Measurements from ENCODE around the gene TMEM176A.

The TMEM176A gene

DNA sequence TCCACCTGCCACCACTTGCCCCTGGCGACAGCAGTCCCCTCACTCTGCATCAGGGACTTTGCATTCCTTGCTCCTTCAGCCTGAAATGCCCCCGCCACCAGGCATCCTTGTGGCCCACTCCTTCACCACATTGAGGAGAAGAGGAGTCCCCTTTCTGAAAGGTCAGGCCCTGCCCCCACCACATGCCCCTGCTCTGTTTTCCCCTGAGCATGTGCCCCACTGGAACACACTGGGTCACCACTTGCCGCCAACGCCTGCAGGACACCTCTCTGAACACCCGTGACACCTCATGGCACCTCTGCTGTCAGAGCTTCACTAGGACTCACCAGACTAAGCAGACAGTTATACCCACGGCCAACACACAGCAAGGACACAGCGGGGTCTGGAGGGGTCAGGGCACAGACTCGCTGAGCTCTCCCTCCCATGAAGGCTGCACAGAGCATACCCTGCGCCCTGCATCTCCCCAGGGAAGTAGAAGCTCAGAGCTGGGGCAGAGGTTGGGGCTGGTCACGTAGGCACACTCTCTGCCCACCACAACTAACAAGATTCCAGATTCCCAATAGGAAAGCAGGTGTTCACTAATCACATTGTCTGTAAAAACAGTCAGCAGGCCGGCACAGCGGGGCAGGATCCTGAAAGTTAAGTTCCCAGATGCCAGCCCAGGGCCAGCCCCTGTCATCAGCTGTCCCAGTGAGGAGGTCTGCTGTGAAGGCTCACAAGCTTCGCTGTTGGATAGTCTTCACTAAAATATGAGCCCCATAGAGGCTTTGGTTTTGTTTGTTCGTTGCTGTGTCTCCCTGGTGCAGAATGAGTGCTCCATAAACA, 45.9 kb downstream of the TMEM176A start:
- H3K4me3 ChIP-seq (ENCODE audit: low read depth, low read length): no peak overlapping the region
- in situ Hi-C loops (cut with HindIII; ENCODE audit: low sequenced_read_pairs): no loop called here
- TF ChIP-seq, protein P1, sequence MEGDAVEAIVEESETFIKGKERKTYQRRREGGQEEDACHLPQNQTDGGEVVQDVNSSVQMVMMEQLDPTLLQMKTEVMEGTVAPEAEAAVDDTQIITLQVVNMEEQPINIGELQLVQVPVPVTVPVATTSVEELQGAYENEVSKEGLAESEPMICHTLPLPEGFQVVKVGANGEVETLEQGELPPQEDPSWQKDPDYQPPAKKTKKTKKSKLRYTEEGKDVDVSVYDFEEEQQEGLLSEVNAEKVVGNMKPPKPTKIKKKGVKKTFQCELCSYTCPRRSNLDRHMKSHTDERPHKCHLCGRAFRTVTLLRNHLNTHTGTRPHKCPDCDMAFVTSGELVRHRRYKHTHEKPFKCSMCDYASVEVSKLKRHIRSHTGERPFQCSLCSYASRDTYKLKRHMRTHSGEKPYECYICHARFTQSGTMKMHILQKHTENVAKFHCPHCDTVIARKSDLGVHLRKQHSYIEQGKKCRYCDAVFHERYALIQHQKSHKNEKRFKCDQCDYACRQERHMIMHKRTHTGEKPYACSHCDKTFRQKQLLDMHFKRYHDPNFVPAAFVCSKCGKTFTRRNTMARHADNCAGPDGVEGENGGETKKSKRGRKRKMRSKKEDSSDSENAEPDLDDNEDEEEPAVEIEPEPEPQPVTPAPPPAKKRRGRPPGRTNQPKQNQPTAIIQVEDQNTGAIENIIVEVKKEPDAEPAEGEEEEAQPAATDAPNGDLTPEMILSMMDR (IDR thresholded peaks at IDR 0.05; ENCODE audit: low read depth, low read length): no peak
- no peak for DNase-seq (ENCODE audit: low read depth, low spot score)

DNA sequence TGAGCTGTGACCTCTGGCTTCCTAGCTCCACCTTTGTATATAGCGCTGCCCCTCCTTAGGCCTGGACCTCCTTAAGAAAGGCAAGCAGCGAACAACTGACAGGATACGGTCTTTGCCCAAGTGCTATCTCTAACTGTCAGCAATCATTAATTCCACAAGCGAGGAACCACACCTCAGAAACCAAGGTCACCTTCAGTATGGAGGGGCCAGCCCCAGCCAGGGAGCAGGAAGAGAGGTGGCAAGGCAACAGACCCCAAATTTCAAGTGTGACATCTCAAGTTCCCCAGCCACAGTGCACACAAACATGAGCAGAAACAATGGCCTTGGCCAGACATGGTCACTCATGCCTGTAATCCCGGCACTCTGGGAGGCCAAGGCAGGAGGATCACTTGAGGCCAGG, 47.0 kb downstream of the TMEM176A start:
- in situ Hi-C loops (cut with HindIII; ENCODE audit: low sequenced_read_pairs): no loop called here
- DNase-seq (ENCODE audit: low read depth, low spot score): no peak
- TF ChIP-seq, protein P1 (IDR thresholded peaks at IDR 0.05; ENCODE audit: low read depth, low read length): no peak
- no peak overlapping the region for H3K4me3 ChIP-seq (ENCODE audit: low read depth, low read length)

DNA sequence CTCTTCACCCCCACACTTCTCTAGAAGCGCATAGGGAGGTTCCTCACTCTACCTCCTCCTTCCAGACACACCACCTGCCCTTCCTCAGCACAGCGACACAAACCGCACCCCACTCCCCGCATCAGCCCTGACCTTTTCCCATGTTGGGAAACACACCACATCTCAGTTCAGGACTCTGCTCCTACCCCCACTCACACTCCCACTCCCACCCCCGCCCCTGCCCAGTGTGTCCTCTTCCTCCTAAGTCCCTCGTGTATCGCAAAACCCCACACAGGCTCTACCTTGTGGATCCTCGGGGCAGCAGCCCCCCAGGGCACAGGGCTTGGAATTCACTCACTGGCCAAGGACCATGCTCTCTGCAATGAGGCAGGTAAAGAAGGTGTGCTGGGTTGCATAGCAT, 47.5 kb downstream of the TMEM176A start:
- in situ Hi-C loops (cut with HindIII; ENCODE audit: low sequenced_read_pairs): no loop called here
- TF ChIP-seq, protein P1 (IDR thresholded peaks at IDR 0.05; ENCODE audit: low read depth, low read length): no peak
- H3K4me3 ChIP-seq (ENCODE audit: low read depth, low read length): no peak overlapping the region
- no peak for DNase-seq (ENCODE audit: low read depth, low spot score)

DNA sequence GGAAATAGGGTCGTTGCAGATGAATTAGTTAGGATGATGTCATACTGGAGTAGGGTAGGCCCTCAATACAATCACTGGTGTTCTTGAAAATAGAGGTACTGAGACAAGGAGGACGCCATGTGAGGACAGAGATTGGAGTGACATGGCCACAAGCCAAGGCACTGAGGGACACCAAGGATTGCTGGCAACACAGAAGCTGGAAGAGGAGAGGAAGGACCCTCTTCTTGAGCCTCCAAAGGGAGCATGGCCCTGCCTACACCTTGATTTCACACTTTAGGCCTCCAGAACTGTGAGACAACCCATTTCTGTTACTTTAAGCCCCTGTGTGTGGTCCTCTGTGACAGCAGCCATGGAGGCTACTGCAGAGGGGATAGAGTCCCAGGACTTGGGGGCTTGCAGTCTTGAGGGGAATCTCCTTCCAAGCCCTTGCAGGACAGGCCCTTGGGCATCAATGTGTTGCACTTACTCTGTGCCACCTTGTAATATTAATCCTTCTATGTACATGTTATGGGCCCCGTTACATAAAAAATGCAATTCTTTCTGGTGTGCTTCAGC, 48.1 kb downstream of the TMEM176A start:
- DNase-seq (ENCODE audit: low read depth, low spot score): no peak
- TF ChIP-seq, protein P1 (IDR thresholded peaks at IDR 0.05; ENCODE audit: low read depth, low read length): no peak
- in situ Hi-C loops (cut with HindIII; ENCODE audit: low sequenced_read_pairs): no loop called here
- H3K4me3 ChIP-seq (ENCODE audit: low read depth, low read length): no peak overlapping the region

DNA sequence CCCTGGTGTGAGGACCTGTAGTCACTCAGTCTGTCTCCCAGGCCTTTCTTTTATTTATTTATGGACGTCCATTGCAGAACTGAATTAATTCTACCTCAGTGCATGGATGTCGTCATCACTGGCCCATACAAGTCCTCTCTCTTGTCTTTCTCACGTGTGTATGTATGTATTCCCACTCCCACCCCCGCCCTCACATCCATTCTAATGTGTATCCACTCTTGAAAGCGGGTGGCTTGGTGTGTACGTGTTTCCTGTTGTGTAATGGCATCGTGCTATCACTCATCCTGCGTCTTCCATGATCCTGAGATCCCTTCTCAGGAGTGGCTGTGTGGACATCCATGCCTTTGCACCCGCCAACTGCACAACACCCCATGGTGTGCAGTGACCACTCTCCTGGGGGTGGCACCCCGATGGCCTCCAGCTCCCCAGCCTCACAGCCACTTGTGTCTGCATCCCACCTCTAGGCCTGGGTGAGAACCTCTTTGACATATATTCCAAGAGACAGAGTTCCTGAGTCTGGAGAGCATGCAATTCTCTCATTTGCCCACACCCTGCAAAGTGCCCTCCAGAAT, 48.7 kb downstream of the TMEM176A start:
- TF ChIP-seq, protein P1 (IDR thresholded peaks at IDR 0.05; ENCODE audit: low read depth, low read length): no peak
- H3K4me3 ChIP-seq (ENCODE audit: low read depth, low read length): no peak overlapping the region
- in situ Hi-C loops (cut with HindIII; ENCODE audit: low sequenced_read_pairs): no loop called here
- DNase-seq (ENCODE audit: low read depth, low spot score): no peak

DNA sequence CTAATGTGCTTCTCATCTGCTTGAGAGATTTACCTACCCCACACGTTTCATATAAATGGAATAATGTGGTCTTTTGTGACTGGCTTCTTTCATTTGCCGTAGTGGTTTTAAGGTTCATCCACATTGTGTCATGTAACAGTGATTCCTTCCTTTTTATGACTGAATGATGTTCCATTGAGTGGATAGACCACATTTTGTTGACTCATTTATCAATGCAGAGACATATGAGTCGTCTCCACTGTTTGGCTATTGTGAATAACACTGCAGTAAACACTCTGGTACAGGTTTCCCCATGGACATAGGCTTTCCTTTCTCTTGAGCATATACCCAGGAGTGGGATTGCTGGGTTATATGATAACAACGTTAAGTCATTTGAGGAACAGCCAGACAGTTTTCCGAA, 49.7 kb downstream of the TMEM176A start:
- in situ Hi-C loops (cut with HindIII; ENCODE audit: low sequenced_read_pairs): no loop called here

More for the DNA sequence above, 49.7 kb downstream of the TMEM176A start:
- no peak for DNase-seq (ENCODE audit: low read depth, low spot score)
- no peak overlapping the region for H3K4me3 ChIP-seq (ENCODE audit: low read depth, low read length)
- TF ChIP-seq, protein P1 (IDR thresholded peaks at IDR 0.05; ENCODE audit: low read depth, low read length): no peak

All from astrocyte of the spinal cord (primary cell).